Measurements from ENCODE around the gene LGALS16.
"Not testable (repeated sequence)": the region's sequence is repeated elsewhere in the genome, so short reads cannot be mapped to it uniquely, and the experiment has no call there.

The LGALS16 gene

DNA sequence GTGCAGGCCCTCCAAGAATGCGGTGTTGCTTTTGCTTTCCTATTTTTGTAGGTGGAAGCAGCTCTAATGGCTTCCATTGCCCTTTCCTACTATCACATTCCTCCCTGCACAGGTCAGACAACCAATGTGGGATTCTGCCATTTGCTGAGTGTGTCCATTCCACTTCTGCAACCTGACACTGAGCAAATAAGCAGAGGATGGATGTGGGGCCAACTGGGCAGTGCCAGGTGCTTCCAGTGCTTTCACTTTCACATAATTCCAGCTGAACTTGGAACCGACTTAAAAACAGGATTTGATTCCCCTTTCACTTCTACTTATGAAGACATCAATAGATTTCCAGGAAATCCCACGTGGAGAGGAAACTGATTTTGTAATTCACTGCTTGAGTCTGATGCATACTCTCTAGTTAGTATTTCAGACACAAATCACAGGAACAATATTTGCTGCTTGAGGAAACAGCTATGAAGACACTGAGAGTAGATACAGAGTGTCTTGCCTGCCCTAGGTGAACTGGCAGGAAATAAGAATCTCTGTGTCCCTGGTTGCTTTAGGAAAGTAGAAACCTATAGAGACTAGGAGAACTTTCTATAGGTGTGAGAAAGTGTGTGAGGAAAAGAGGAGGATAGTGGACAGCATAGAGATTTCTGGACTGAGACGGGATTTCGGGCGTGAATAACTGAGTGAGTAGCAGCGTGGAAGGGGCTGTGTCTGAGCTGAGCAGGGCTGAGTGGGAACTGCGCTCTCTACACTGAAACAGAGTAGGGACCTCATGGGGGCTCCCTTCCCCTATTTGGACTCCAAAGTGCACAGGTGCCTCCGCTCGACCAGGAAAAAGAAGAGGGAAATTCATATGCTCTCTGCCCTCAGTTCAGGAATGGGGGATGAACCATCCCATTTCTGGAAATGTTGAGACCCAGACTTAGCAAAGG, 22.5 kb downstream of the LGALS16 start:
- no peak for DNase-seq (ENCODE audit: low read depth in 2 of 2)

DNA sequence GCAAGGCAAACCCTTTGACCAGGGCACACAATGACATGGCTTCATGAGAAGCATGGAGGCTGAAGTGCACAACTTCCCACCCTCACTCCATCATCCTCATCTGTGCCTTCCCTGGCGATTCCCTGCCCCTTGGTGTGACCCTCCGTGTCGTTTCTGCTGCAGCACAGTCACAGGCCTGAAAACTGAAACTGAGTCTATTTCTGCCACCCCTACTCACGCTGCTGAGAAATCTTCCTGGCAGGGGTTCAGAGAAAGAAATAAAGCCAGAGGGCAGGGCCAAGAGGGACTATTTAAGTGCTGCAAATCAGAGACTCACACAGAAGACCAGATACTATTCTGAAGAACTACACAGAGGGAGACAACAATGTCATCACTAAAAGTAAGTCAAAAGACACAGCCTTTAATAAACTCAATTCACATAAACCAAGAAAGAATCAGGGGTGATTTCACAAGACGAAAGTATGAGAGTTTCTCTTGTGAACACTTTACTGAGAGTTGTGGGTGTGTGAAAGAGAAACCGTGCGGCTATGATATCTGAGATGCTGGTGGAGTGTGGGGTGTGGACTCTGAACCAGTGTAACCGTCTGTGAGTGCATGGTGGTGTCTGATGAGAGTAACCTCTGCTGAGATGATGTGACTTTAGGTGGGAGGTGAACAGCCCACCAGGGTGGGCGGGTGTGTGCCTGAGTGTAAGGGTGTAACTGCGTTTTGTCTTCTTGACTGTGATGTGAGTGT, 23.5 kb downstream of the LGALS16 start:
- no peak for DNase-seq (ENCODE audit: low read depth in 2 of 2)

DNA sequence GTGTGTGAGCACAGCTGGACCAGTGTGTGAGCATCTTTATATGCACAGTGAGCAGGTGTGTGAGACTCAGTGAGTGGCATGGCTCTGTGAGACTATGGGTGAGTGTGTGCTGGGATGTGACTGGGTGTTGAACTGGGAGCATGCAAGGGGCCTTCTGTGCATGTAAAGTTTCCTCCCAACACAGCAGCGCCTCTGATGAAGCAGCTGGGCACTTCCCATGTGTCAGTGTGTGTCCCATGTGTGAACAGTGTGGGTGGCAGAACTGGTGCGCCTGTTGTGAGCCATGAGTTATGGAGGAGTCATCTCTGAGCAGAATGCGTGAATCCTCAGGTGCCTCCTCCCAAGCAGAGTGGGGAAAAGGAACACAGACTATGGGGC, 24.1 kb downstream of the LGALS16 start:
- DNase-seq (ENCODE audit: low read depth in 2 of 2), result no peak

DNA sequence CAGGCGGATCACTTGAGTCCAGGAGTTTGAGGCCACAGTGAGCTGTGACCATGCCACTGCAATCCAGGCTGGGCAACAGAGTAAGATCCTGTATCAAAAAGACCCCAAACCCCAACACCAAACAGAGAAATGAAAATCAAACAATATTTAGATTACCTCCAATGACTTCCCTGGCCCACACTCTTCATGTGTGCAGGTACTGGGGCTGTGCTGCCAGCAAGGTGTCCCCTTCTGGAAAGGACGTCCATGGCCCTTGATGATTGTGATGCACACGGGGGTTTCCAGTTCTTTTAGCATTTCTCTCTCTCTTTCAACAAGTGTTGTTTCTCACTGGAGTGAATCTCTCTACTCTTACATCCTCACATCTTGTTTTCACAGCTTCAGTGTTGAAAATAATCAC, 24.9 kb downstream of the LGALS16 start:
- DNase-seq (ENCODE audit: low read depth in 2 of 2), result no peak

DNA sequence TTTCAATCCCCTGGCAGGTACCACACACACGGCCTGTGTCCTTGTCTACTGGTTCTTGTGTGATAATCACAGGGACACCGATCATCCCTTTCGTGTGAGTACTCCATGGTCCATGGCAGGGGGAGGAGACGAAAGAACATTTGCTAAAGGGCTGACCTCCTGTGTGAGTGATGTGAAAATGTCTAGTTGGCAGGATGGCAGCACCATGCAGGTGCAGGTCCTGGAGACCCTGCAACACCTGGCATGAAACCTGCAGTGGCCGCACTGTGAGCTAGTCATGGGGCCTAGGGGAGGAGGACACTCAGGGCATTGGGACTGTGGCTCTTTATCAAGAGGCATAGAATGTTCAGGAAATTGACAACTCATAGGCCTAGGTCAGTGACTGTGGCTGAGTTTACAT, 25.7 kb downstream of the LGALS16 start:
- DNase-seq (ENCODE audit: low read depth in 2 of 2), result no peak

DNA sequence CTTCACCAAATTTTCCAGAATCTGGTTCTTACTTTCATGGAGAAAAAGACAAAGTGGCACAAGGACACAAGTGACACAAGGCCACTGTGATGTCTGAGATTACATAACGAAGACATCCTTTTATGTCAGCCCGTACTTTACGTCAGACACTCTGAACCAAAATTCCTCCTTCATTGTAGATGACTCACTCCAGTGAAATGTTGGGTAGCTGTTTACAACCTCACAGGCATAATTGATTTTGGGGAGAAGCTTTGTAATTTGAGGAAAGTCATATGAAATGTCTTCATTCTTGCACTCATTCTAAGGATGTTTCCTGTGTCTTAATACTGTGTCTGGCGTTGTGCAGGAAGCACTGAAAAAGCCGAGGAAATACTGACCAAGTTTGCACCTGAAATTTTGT, 28.6 kb downstream of the LGALS16 start:
- DNase-seq (ENCODE audit: low read depth in 2 of 2), result no peak

DNA sequence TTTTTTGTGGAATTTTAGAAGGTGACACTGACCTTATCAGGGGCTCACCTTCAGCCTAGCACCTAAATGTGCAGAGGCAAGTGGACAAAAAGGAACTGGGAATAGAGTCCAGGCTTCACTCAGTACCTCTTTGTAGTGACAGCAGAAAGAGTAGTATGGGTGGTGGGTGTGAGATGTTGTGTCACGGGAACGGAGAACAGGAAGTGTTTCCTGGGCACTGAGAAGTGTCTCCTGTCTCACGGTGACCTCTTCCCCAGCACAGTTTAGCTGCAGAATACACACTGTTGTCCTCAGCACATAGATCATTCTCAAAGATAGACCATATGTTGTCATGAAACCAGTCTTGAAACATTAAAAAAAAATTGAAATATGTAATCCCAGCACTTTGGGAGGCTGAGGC, 31.0 kb downstream of the LGALS16 start:
- no peak for DNase-seq (ENCODE audit: low read depth in 2 of 2)

DNA sequence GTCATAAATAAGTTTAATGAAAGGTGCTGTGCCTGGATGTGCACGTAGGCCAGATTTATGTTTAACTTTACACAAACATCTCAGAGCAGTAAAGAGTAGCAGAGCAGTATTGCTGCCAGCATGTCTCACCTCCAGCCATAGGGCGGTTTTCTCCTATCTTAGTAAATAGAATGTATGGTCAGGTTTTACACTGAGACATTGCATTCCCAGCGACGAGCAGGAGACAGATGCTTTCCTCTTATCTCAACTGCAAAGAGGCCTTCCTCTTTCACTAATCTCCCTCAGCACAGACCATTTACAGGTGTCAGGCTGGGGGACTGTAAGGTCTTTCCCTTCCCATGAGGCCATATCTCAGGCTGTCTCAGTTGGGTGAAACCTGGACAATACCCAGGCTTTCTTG, 32.9 kb downstream of the LGALS16 start:
- not testable (repeated sequence) for DNase-seq (ENCODE audit: low read depth in 2 of 2)

DNA sequence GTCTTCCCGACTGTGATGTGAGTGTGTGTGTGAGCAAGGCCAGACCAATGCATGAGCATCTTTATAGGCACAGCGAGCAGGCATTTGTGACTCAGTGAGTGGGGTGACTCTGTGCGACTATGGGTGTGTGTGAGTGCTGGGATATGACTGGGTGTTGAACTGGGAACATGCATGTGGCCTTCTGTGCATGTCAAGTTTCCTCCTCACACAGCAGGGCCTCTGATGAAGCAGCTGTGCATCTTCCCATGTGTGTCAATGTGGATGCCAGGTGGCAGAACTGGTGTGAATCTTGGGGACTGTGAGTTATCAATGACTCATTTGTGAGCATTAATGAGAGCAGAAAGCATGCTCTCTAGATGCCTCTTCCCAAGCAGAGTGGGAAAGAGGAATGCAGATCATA, 36.5 kb downstream of the LGALS16 start:
- no peak for DNase-seq (ENCODE audit: low read depth in 2 of 2)

DNA sequence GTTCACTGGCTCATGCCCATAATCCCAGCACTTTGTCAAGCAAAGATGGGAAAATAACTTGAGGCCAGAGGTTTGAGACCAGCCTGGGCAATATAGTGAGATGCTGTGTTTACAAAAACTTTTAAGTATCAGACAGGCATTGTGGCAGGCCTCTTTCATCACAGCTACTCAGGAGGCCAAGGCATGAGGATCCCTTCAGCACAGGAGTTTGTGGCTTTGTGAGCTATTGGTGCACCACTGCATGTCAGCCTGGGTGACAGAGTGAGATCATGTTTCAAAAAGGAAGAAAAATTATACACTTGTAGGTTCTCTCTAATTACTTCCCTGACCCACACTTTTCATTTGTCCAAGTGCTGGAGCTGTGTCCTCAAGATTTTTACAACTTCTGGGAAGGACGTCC, 37.1 kb downstream of the LGALS16 start:
- no peak for DNase-seq (ENCODE audit: low read depth in 2 of 2)

DNA sequence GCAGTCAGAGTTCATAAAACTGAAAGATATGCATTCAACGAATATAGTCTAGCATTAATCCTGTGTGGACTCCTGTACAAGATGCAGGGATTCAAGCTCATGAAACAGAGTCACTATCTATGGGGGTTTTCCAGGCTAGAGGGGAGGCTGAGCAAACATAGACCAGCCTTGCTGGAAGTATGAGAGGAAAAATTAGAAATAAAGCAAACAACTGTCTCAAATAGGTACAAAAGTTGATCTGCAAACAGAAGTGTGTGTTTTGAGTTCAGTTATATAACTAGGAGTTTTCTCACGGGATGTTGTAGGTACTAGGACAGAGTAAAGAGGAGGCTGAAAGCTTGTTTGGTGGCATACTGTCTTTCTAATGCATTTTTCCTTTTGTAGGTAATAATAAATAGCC, 40.0 kb downstream of the LGALS16 start:
- DNase-seq (ENCODE audit: low read depth in 2 of 2), result no peak

DNA sequence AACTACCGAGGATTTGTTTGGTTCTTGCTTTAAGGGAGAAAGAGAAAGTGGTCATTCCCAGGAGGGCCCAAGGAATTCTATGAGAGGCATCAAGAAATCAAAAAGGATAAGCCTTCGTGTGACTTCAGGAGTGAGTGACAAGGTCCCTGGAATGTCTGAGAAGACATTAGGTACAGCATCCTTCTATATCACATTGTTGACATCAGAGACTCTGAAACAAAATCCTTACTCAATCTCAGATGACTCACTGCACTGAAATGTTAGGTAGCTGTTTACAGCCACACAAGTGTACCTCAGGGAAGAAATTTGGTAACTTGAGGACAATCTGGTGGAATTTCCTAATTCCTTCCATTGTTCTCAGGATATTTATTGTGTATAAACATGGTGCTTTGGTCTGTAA, 40.7 kb downstream of the LGALS16 start:
- no peak for DNase-seq (ENCODE audit: low read depth in 2 of 2)

DNA sequence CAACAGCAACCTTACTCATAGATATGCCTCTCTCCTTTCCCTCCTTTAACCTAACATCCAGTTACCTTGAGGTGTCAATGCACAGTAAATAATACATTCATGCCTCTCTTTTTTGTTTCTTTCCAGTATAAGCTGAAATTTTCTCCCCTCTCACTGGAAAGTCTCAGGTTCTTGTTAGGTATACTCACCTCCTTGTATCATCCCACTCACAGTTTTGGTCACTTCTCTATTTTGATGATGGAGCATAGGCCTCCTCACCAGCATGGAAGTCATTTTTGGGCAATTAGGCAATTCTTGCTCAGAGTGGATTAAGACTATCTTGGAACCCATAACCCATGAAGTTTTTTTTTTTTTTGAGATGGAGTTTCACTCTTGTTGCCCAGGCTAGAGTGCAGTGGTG, 42.8 kb downstream of the LGALS16 start:
- no peak for DNase-seq (ENCODE audit: low read depth in 2 of 2)

DNA sequence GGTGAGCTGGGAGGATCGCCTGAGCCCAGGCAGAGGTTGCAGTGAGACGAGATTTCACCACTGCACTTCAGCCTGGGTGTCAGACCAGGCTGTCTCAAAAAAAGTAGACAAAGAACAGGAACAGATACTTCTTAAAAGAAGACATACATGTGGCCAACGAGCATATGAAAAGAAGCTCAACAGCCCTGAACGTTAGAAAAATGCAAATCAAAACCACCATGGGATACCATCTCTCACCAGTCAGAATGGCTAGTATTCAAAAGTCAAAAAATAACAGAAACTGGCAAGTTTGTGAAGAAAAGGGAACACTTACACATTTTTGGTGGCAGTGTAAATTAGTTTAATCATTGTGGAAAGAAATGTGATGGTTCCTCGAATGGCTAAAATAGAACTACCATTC, 45.6 kb downstream of the LGALS16 start:
- no peak for DNase-seq (ENCODE audit: low read depth in 2 of 2)

DNA sequence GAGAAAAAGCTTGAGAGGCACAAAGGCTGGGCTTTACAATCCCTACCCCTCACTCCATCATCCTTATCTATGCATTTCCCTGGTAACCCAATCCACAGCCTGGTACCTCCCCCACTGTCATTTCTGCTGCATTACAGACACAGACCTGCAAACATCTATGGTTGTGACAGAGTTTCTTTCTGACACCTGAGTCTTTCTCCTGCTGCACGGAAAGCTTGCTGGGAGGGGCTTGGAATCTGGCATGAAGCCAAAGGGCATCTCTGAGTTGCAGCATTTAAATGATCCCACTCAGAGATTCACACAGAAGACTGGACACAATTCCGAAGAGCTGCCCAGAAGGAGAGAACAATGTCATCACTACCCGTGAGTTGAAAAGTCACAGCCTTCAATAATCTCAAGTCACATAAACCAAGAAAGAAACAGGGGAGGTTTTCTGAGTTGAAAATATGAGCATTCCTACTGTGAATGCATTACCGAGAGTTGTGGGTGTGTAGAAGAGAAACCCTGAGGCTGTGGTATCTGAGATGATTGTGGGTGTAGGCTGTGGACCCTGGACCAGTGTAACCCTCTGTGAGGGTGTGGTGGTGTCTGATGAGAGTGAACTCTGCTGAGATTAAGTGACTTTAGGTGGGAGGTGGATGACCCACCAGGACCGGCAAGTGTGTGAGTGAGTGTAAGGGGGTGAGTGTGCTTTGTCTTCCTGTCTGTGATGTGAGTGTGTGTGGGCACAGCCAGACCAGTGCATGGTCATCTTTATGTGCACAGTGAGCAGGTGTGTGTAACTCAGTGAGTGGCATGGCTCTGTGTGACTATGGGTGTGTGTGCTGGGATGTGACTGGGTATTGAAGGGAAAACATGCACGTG, 48.7 kb downstream of the LGALS16 start, which contains the start of gene LGALS14:
Gene LGALS14 (plus strand): TSS at position 301 of the 864 bp plus-strand sequence. CDS start 48 bp downstream, at position 349.
- DNase-seq (ENCODE audit: low read depth in 2 of 2), result no peak

DNA sequence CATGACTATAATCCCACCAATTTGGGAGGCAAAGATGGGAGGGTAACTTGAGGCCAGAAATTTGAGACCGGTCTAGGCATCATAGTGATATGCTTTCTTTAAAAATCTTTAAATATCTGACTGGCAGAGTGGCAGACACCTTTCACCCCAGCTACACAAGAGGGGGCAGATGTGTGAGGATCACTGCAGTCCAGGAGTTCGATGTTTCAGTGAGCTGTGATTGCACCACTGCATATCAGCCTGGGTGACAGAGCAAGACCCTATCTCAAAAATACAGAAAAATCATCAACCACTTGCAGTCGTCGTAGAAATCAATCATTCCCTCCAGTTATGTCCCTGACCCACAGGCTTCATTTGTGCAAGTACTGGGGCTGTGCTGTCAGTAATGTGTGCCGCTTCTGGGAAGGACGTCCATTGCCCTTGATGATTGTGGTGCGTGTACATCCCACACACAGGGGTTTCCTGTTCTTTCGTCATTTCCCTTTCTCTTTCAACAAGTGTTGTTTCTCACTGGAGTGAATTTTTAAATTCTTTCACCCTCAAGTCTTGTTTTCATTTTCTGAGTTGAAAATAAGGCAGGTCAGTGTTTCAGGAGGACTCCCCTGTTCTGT, 50.0 kb downstream of the LGALS16 start:
- no peak for DNase-seq (ENCODE audit: low read depth in 2 of 2)

DNA sequence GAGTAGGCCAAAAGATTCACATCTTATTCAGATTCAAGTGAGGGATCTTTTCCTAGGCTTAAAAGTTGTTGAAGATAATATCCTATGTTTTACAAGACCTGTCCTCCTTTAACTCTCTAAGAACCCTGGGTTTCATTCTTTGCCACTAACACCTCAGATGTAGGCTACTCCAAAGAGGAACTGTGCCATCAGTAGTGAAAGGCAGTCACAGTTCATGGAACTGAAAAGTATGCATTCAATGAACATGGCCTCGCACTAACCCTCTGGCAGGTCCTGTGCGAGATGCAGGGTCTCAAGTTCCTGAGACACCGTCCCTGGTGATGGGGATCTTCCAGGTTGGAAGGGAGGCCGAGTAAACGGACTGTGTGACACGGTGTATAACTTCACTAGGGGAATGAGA, 52.9 kb downstream of the LGALS16 start:
- no peak for DNase-seq (ENCODE audit: low read depth in 2 of 2)

DNA sequence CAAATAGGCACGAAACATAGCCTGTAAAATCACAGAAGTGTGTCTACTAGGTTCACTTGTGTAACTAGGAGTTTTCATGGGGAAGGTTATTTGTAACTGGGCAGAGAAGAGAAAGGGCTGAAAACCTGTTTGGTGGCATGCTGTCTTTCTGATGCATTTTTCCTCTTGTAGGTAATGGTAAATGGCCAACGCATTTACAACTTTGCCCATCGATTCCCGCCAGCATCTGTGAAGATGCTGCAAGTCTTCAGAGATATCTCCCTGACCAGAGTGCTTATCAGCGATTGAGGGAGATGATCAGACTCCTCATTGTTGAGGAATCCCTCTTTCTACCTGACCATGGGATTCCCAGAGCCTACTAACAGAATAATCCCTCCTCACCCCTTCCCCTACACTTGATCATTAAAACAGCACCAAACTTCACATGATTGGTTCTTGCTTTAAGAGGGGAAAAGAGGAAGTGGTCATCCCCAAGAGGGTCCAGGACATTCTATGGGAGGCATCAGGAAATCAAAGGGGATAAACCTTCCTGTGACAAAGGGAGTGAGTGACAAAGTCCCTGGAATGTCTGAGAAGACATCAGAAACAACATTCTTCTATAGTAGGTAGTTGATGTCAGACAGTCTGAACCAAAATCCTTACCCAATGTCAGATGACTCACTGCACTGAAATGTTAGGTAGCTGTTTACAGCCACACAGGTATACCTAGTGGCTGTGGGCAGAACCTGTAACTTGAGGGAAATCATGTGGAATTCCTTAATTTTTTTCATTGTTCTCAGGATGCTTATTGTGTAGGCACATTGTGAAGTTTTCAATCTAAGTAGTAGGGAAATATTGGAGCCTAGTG, 53.5 kb downstream of the LGALS16 start:
- no peak for DNase-seq (ENCODE audit: low read depth in 2 of 2)
